GM19043 (cell line): ENCODE measurements around the gene NCKAP5.

Experiments used
- ATAC-seq: cut with Tn5 transposase; IDR thresholded peaks from one replicate; pipeline ENCODE4 v1.9.1; 2021; ENCODE audit warnings: low read depth; ENCODE audit not compliant: unreplicated experiment

Gene NCKAP5

DNA sequence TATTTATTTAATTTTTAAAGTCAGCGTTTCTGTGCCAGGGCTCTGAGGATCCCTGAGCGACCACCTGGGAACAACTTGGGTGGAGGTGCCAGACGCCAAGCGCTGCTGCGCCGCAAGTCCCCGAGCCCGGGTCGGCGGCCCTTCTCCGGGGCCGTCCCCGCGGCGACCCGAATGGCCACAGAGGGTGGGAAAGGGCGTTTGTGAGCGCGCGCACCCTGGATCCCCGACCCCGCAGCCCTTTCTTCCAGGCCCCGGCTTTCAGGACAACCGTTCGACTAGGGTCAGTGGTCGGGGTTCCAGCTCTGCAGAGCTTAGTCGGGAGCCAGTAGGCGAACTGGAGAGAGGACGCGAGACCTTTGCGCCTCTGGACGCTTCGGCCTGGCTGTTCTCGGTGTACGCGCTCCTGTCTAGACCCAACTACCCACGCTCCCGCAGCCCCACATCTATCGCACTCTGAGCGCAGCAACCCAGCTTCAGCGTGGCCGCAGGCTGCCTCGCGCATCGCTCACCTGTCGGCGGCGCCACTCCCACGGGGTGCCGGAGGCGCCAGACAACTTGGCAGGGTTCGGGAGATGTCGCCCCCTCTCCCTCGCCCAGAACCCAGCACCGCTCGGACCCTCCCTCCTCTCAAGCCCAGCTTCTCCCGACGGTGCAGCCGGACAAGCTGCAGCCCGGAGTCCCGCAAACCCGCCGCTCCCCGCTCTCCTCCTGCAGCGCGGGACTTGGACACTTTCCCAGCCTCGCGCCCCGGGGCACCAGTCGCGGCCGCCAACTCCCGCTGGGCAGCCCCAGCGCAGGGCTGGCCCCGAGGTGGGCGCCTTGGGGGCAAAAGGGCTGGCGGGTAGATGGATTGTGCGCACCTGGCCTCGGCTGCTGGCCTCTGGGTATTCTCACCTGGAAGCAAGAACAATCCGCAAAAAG is 899.0 kb downstream of the NCKAP5 start:
- no peak for ATAC-seq

- ATAC-seq = no peak
These were observed 900.0 kb downstream of the NCKAP5 start for GRCh38 chr2:132668189-132668823.

DNA sequence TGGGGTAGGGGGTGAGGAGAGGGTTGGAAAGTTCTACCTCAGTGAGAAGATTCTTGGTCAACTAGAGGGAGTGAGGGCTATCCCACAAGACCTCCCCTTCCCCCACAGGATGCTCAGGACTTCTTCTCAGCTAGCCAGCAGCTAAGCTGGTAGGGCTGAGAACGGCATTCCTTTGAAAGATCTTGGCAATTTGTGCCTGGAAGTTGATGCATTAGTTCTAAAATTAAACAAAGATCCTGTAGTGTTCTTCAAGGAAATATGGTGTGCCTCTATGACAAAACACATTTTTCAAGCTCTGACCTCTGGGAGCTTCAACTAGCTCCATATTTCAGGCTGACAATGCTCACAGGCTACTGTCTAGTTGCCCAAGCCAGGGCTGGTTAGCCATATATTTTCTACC is 900.6 kb downstream of the NCKAP5 start:
- no peak for ATAC-seq

GRCh38 chr2:132665401-132666140 is 902.7 kb downstream of the NCKAP5 start:
- ATAC-seq = no peak

DNA sequence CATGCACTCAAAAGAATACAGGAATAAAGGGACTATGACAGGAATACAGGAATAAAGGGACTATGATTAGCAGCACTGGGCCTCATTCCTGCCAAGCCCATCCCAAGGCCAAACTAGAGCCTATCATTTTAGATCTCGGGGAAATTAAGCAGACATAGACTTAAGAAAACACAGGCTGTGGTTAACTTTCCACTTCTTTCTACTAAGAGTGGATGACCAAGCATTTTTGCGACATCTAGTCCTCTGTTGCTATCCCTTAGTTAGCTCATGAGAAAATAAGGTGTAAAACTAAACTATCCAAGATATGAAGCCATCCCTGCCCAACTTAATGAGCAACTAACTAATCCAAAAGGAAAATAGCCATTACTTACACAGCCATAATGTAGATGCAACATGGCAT is 904.2 kb downstream of the NCKAP5 start:
- ATAC-seq = no peak

DNA sequence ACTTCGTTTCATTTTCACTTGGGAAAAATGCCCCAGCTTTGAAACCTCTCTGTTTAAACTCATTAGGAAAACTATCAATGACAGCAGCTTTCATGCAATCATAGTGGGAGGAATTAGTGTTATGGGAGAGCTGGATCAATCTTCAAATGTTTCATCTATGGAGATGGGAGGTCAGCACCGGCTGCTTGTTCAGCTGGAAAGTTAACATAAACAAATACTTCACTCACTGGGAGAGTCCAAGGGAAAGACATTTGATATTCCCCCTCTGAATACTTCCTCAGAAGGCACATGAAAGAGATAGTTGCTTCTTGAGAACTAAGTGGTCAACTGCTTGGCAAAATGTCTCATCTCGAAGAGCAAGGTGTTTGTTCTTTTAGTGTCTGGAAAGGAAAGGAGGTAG is 905.5 kb downstream of the NCKAP5 start:
- ATAC-seq = no peak

GRCh38 chr2:132659331-132659730 is 908.9 kb downstream of the NCKAP5 start:
- no peak for ATAC-seq

GRCh38 chr2:132656266-132656975 is 911.8 kb downstream of the NCKAP5 start:
- ATAC-seq = no peak

DNA sequence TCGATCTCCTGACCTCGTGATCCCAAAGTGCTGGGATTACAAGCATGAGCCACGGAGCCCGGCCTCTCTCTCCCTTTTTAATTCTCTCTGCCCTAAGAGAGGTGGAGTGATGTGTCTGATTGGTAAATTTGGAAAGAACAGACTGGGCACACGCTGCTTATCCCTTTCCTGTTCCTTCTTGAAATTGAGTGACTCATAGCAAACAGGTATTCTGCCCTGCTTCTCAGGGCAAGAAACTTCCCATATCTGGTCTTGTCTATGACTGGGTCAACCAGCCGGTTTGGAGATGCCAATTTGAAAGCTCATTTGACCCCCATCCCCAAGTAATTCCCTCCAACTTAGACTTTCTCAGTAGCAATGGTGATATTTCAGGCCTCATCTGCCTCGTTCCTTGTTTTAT is 913.3 kb downstream of the NCKAP5 start:
- no peak for ATAC-seq

DNA sequence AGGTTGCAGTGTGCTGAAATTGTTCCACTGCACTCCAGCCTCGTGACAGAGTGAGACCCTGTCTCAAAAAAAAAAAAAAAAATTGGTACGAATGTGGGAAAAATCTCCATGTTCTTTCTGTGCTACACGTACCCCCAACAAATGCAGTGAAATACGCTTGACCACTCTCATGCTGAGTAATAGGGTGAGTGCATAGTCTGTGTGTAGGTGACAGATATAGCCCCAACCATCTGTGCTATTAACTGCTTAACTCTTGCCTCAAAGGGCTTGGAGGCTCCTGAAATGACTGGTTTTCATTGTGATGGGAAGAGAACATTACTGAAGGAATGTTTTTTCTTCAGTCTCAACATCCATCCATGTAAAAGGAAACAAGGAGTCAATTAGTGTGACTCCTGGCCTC is 913.9 kb downstream of the NCKAP5 start:
- ATAC-seq = no peak

DNA sequence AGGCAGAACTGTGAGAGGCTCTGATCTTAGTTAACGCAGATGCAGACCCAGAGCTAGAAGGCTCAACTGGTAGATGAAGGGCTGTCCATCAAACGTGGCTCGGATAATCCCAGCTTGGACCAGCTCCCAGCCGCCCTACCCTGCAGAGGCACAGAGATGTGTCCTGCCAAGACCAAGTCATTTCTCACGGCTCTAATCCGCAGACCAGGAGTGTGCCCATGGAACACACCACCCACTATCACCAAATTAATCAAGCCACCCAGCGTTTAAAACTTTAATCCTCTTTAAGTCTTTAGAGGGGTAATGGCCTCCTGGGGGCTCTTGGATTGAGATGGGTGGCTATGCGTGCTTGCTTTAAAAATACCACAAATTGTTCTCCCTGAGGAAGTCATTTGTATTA is 915.8 kb downstream of the NCKAP5 start:
- no peak for ATAC-seq

DNA sequence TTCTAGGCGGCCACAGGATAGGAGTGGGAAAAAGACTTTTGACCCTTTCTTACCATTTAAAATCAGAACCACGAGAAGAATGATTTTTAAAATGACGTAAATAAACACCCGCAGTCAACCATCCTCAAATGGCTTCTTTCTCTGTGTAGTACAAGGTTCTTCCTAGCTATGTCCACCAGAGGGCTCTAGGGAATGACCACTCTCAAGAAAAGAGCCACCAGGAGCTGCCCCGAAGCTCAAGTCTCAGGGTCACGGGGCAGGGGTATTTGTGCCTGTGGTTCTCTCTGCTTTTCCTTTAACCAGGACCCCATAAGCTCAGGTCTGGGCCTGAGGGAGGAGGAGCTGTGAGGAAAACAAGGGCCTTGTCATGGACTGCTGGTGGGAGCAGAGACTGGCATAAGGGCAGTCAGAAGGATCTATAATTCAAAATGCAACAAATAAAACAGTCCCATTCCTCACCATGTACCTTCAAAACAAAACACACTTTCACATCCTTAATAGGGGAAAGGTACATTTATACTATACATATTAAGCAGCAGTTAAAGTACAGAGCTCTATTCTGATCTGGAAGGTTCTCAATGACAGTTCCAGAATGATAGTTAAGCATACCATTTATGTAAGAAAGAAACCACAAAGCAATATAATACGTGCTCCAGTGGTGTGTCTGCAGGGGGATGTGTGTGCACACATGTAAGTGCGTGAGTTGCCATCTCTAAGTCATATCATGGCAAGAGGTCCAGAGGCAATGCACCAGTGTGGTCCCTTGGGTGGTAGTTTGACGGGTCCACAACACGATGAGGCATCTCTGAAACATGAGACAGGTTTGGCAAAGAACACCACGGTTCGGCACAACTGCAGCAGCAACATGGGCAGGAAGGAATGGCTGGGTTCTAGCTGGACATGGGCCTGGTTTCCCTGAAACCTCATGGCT is 916.9 kb downstream of the NCKAP5 start:
- no peak for ATAC-seq

GRCh38 chr2:132646540-132647108 is 921.6 kb downstream of the NCKAP5 start:
- no peak for ATAC-seq

DNA sequence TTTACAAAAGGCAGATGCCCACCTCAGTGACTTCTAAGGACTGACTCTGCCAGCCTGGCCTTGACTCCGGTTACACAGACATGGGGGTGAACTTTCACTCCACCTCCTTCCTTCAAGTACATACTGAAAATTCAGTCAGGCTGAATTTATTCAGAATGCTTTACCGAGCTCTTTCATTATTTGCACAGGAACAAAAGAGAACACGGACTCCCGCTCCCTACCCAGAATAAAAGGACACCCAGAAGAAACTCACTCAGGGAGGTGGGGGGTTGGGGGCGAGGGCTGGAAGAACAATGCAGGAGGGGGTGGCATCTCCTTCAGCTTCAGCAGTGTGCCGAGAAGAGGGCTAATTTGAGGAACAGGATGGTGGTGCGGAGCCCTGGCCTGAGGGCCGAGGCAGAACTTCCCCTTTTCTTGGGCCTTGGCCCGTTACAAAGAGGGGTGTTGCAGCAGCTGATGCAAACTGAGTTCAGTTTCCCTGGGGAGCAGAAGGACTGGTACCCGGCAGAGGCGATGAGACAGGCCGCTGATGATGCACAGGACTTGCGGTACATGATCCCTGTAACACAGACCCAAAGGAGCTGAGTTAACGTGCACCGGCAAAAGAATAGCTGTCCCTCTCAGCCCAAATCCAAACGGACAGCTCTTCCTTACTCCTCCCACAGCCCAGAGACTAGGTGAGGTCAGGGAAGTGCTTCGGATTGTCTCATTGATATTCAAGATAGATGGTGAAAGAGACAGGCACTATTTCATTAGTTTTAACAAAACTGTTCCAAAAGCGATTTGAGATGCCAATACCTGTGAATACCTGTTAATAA is 922.3 kb downstream of the NCKAP5 start:
- no peak for ATAC-seq

GRCh38 chr2:132645176-132645575 is 923.1 kb downstream of the NCKAP5 start:
- ATAC-seq = no peak

- no peak for ATAC-seq
These were observed 925.8 kb downstream of the NCKAP5 start for GRCh38 chr2:132642415-132642814.

DNA sequence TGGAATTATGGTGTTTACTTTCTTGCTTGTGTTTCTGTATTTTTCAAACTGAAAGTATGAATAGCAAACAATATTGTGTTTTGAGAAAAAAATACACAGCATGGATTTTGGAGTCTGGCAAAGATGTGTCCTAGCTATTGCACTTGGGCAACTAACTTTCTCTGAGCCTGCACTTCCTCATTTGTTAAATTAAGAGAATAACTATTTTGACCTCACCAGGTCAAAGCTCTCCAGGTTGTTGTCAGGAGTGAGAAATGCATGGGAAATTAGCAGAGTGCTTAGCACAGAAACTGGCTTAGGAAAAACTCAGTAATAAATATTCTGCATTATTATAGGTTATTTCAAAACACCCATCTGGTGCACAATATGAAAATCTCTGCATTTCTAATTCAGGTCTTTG is 926.4 kb downstream of the NCKAP5 start:
- no peak for ATAC-seq

- ATAC-seq = no peak
These were observed 928.1 kb downstream of the NCKAP5 start for GRCh38 chr2:132640116-132640515.
